Aorta (tissue), 5 donors: Measurements from ENCODE around the gene CHGA. TPM values are rescaled to one million over a fixed set of nuclear protein-coding genes. Genes with fewer than 3 reads are reported as not detected.
A peak's percentile ranks its signal among the peaks of the same experiment; 100 is the strongest.

Experiments
- ATAC-seq: fragments of 200-7000 bp; cut with Tn5 transposase; one replicate; pipeline ENCODE4 v1.9.1; 2022; ENCODE audit warnings: moderate library complexity; ENCODE audit not compliant: low FRiP score
- DNase-seq, 2 donors: peaks; one replicate each; pipeline ENCODE4 v3.0.0-alpha.2; 2020
- H3K27ac ChIP-seq, 2 donors: one replicate each; pipeline ENCODE4 v1.5.1; 2013; ENCODE audit warnings: low read length in 2 of 2, mild to moderate bottlenecking in 2 of 2, moderate library complexity in 2 of 2, control low read depth in 1 of 2, inconsistent platforms in 1 of 2, low read depth in 1 of 2
- H3K27me3 ChIP-seq, 2 donors: one replicate each; pipeline ENCODE4 v1.6.1; 2013; ENCODE audit warnings: control low read depth in 1 of 2, low read length in 1 of 2, mild to moderate bottlenecking in 1 of 2, moderate library complexity in 1 of 2; ENCODE audit not compliant: insufficient read depth in 2 of 2, control insufficient read depth in 1 of 2
- H3K36me3 ChIP-seq, 2 donors: one replicate each; pipeline ENCODE4 v1.6.1; 2013; ENCODE audit warnings: control low read depth in 1 of 2, low read length in 1 of 2, mild to moderate bottlenecking in 1 of 2; ENCODE audit not compliant: insufficient read depth in 2 of 2, control insufficient read depth in 1 of 2
- H3K4me1 ChIP-seq, 2 donors: one replicate each; pipeline ENCODE4 v1.6.1; 2013; ENCODE audit warnings: low read length in 2 of 2, control low read depth in 1 of 2, mild to moderate bottlenecking in 1 of 2, moderate library complexity in 1 of 2; ENCODE audit not compliant: insufficient read depth in 2 of 2, control insufficient read depth in 1 of 2
- H3K4me3 ChIP-seq, 2 donors: one replicate each; pipeline ENCODE4 v1.5.1; 2013; ENCODE audit warnings: low read length in 2 of 2, control low read depth in 1 of 2, mild to moderate bottlenecking in 1 of 2
- H3K9me3 ChIP-seq: one replicate; pipeline ENCODE4 v1.6.1; 2013; ENCODE audit warnings: mild to moderate bottlenecking, low read length; ENCODE audit not compliant: control insufficient read depth
- WGBS, 2 donors: extraction: QIAGEN DNeasy Blood & Tissue Kit; methylation state at CpG; one replicate each; pipeline ENCODE4 v1.1.7; 2013; 5-methylcytosine and 5-hydroxymethylcytosine counted together
- intact Hi-C, 2 donors: fragments of 100-400 bp; cut with DNase I; formaldehyde crosslinking; loops; one replicate each; pipeline versions ENCODE4 v1.14.2 to v1.15.0; 2022
- polyA plus RNA-seq, 2 donors: library from polyadenylated mRNA; stranded (reverse); fragments of 200-250 nt; gene quantifications; one replicate each; pipeline ENCODE4 v1.2.3, GENCODE V29; 2013
- total RNA-seq, 2 donors: library from RNA; stranded (reverse); fragmentation: NEBNext Ultra II Directional; extraction: Animal tissue kit (Norgen Biotek cat#: 25700); gene quantifications; one replicate each; pipeline ENCODE4 v1.2.1, GENCODE V29; 2021
- donor health status: healthy with polysubstance abuse.
- donor health status: Bipolar disorder and iron deficiency.
- donor health status: DM: no; HTN: no; CAD: no.
- donor health status: DM: no; HTN: no; CAD: no.
- donor health status: DM: yes; HTN: yes; CAD: no.

CHGA gene
- total and polyA plus RNA-seq, 4 donors, result 0.13 to 4.8 TPM; not detected in 2

DNA sequence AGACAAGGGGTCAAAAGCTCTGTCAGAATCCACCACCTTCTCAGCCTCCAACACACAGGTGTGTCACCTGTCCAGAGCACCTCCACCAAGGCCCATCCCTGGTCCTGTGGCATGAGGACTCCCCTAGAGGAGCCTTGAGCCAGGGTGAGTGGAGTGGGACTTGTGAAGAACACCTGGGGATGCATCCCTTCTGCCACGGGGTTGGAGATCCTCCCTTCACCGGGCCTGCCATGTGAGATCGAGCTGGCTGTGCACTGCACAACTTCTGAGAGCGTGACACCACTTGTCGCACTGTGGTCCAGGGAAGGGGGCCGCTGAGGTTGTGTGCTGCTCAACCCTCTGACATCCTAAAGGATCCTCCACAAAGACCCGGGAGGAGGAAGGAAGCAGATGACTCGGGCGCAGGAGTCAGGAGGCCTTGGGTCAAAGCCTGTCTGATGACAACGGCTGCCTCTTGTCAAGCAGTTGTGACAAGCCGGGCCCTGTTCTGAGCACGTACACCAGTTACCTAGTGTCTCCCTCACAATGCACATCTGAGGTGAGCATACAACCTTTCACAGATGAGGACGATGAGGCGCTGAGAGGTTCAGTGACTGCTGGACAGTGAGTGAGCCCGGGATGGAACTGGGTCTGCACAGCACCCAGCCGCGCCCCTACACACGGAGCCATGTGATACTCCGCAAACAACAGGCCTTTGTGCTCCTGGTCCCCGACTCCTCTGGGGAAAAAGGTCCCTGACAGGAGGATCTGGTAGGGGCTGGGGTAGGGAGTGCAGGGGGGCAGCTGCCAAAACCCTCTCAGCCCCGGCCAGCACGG is 35.6 kb downstream of the CHGA start:
- no peak overlapping the region for H3K4me3 ChIP-seq

DNA sequence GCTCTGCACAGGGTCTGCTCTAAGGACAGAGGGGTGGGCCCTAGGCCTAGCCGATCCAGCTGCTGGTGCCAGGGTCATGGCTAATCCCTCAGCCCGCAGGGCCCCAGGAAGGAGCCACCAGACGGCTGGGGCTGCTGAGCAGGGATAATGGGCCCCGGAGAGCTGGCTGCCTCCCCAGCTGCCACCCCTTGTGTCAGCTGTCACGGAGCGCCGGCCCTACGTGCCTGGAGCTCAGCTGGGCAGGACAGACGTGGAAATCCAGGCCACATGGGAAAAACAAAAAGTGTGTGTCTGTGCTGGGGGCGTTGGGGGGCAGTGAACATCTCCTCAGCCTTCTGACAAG is 36.2 kb downstream of the CHGA start:
- H3K27ac ChIP-seq, result no peak overlapping the region
- 85% methylated on average over 10 of the region's 10 CpGs for WGBS, 2 donors
- H3K4me3 ChIP-seq, result no peak overlapping the region
- ATAC-seq (no peak), DNase-seq (peak in 1 of 2 donors; percentile 26)
- intact Hi-C loops, result no loop called here
- H3K27me3 ChIP-seq, result no peaks in the 10 kb centered on the region
- H3K4me1 ChIP-seq, result no peaks in the 10 kb centered on the region
- H3K36me3 ChIP-seq, result no peaks in the 10 kb centered on the region
- H3K9me3 ChIP-seq, result no peaks in the 10 kb centered on the region

More for the DNA sequence above, 35.6 kb downstream of the CHGA start:
- peak in 1 of 2 donors; percentile 36 for DNase-seq
- H3K27ac ChIP-seq, result no peak overlapping the region
- WGBS, 2 donors, result 92 to 95% methylated on average over 22 of the region's 22 CpGs
- ATAC-seq, result no peak
- no peaks in the 10 kb centered on the region for H3K36me3 ChIP-seq
- no peaks in the 10 kb centered on the region for H3K9me3 ChIP-seq
- intact Hi-C loops, result no loop called here
- H3K4me1 ChIP-seq, result no peaks in the 10 kb centered on the region
- no peaks in the 10 kb centered on the region for H3K27me3 ChIP-seq

DNA sequence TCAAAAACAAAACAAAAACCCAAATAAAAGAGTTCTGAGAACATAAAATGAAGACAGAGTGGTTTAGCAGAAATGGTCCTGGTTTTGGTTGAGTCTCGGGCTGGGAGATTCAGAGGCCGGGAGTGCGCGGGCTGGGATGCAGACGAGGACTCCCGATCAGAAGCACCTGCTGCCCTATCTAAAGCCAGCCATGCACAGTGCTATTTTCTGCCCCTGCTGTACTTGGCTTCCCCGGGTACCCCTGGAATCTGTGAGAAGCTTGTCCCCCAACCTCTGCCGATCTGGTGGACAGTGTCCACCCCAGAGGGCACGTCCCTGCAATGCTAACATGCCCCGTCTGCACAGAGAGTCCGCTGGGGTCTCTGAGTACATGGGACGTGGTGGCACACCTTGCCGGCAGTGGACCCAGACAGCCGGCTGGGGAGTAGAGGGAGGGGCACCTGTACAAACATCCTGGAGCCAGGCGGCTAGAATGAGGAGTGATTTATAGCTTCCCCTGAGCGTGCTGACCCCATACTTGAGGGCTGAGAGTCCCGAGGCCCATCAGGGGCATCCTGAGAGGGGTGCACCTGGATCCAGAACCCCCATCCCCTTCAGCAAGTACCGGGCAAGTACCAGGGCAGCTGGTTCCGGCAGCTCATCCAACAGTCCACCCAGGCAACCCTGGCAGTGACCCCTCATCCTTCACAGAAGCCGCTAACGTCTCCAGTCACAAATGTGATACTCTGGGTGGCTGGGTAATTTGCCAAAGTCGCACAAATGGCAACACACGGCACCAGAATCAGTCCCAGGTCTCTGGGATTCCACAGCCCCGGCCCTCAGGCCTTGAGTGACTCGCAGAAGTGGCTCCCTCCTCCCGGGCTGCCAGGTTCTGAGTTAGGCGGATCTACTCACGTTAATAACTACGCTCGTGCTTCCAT is 37.1 kb downstream of the CHGA start:
- no peaks in the 10 kb centered on the region for H3K9me3 ChIP-seq
- WGBS, 2 donors, result 93% methylated on average over 30 of the region's 30 CpGs
- DNase-seq (peak in 1 of 2 donors; percentile 25), ATAC-seq (no peak)
- no peaks in the 10 kb centered on the region for H3K36me3 ChIP-seq
- H3K4me1 ChIP-seq, result no peaks in the 10 kb centered on the region
- no peak overlapping the region for H3K4me3 ChIP-seq
- H3K27ac ChIP-seq, result no peak overlapping the region
- H3K27me3 ChIP-seq, result no peaks in the 10 kb centered on the region
- intact Hi-C loops, result no loop called here

DNA sequence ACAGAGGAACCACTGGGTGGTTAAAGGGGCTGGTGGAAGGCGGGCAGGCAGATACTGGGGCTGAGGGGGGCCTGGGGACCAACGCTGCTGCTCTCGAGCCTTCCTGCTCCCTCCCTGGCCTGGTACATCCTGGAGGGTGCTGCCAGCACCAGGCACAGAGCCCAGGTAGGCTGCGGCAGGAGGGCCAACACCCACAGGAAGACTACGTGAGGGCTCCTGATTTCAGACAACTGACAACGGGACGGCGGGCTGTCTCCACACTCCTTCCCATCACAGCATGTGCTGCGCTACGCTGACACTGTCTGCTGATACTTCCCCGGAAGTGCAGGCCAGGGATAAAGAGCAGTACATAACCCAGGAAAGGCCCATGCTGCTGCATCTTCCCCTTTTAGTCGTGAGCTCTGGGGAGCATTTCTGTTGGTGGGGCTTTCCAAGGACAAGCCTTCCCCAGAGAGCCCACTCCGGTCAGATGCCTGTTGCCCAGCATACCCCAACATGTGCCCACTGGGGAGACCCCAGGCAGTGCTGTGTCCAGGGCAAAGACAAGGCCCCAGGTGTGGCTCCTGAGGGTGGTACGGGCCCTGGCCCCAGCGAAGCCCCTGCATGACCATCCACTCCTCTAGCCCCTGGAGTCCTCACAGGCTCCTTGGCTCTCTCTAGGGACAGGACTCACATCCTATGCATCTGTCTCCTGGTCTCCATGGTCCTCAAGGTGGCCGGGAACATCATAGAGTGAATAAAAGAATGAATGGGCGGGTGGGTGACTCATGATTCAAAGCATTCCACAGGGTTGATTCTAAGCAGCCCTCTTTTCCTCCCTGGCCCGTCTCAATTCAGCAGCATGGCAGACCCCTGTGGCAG is 38.0 kb downstream of the CHGA start:
- no peak overlapping the region for H3K4me3 ChIP-seq
- intact Hi-C loops, result no loop called here
- DNase-seq, result peak in 1 of 2 donors; percentile 23
- H3K27me3 ChIP-seq, result no peaks in the 10 kb centered on the region
- 91 to 92% methylated on average over 18 of the region's 18 CpGs for WGBS, 2 donors
- H3K9me3 ChIP-seq, result no peaks in the 10 kb centered on the region
- H3K4me1 ChIP-seq, result no peaks in the 10 kb centered on the region
- no peak overlapping the region for H3K27ac ChIP-seq
- no peak for ATAC-seq
- H3K36me3 ChIP-seq, result no peaks in the 10 kb centered on the region

DNA sequence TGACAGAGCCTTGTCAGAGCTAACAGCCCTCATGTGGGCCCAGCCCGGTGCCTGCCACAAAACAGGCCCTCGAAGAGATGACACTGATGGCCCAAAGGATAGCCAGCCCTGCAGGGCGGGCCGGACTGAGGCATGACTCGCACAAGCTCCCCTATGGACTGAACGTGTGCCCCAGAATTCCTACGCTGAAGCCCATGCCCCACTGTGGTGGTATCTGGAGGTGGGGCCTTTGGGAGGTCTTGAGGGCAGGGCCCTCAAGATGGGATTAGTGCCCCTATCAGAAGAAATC is 38.6 kb downstream of the CHGA start:
- Histone ChIP-seq H3K27me3 (no peaks in the 10 kb centered on the region), H3K27ac (no peak overlapping the region), H3K4me3 (no peak overlapping the region), H3K4me1 (no peaks in the 10 kb centered on the region), H3K36me3 (no peaks in the 10 kb centered on the region), H3K9me3 (no peaks in the 10 kb centered on the region)
- intact Hi-C loops, result no loop called here
- DNase-seq, result peak in 1 of 2 donors; percentile 21
- 94 to 95% methylated on average over 7 of the region's 7 CpGs for WGBS, 2 donors
- no peak for ATAC-seq

DNA sequence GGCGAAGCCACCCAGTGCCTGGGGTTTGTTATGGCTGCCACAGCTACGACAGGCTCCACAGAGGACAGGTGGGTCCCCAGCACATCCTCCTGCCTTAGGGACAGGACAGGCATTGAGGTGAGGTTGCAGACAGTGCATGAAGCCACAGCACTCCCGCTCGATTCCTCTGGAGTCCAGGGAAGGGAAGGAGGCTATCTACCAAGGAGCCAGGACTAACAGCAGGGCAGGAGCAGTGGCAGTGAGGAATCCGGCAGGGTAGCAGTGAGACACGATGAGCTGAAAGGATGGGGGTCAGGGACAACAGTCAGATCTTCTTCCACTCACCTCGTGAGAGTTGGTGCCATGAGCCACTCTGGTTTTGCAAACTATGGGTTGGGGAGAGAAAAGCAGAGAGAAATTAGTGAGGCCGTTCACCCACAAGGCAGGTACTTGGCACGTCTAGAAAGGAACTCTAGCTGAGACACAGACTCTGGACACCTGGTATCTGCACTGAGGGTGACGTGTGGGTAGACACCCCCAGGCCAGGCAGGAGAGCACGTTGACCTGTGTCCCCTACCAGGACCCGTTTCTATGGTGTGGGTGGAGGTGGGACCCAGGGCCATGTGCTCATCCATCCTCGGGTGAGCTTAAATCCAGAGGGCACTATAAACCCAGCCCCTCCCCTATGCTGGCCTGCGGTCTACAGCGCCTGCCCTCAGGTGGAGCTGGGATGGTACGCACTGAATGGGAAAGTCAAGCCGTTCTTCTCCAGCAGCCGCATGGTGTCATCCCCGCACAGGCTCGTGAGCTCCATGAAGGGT is 39.3 kb downstream of the CHGA start:
- Histone ChIP-seq H3K9me3 (no peaks in the 10 kb centered on the region), H3K4me1 (no peaks in the 10 kb centered on the region), H3K27ac (no peak overlapping the region), H3K27me3 (no peaks in the 10 kb centered on the region), H3K4me3 (no peak overlapping the region), H3K36me3 (no peaks in the 10 kb centered on the region)
- DNase-seq, result peak; percentile 24 to 33
- intact Hi-C loops, result no loop called here
- ATAC-seq, result no peak
- 94 to 96% methylated on average over 20 of the region's 20 CpGs for WGBS, 2 donors

DNA sequence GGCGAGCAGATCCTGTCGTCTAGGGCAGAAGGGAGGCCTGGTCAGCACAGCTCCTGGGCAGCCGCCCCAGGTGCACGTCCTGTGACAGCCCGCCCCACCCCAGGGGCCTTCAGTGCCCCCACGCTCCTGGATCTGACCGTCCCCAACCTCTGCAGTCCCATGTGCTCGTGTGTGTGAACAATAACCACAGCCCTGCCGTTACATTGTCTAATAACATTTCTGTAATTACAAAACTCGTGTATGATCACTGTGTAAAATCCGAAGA is 39.8 kb downstream of the CHGA start:
- Histone ChIP-seq H3K36me3 (no peaks in the 10 kb centered on the region), H3K4me3 (no peak overlapping the region), H3K4me1 (no peaks in the 10 kb centered on the region), H3K27ac (no peak overlapping the region), H3K27me3 (no peaks in the 10 kb centered on the region), H3K9me3 (no peaks in the 10 kb centered on the region)
- WGBS, 2 donors, result 94 to 95% methylated on average over 11 of the region's 11 CpGs
- intact Hi-C loops, result no loop called here
- no peak for ATAC-seq
- DNase-seq, result peak in 1 of 2 donors; percentile 68
